Vagina (tissue), 2 donors: ENCODE results near the gene CADM4. TPM values are rescaled to one million over a fixed set of nuclear protein-coding genes. Genes with fewer than 3 reads are reported as not detected.

Experiments used
- DNase-seq, 2 donors: peaks; one replicate each; pipeline ENCODE4 v3.0.0-alpha.2; 2017; ENCODE audit errors: extremely low spot score in 2 of 2
- H3K27ac ChIP-seq: fragments of 200-600 bp; sonication (generic); one replicate; pipeline ENCODE4 v1.5.1; 2019
- H3K27me3 ChIP-seq: fragments of 200-600 bp; sonication (generic); one replicate; pipeline ENCODE4 v1.5.1; 2019
- H3K36me3 ChIP-seq, 2 donors: fragments of 200-600 bp; sonication (generic); one replicate each; pipeline ENCODE4 v1.5.1; 2017 to 2019
- H3K4me1 ChIP-seq: fragments of 200-600 bp; sonication (generic); one replicate; pipeline ENCODE4 v1.5.1; 2019
- H3K4me3 ChIP-seq, 2 donors: fragments of 200-600 bp; sonication (generic); 1 replicate in 1 of 2; 2 replicates in 1 of 2; pipeline ENCODE4 v1.5.1; 2016 to 2019
- H3K9me3 ChIP-seq: fragments of 200-600 bp; sonication (generic); one replicate; pipeline ENCODE4 v1.5.1; 2019
- POLR2A ChIP-seq, 2 donors: fragments of 450-650 bp; IDR thresholded peaks; one replicate each; pipeline ENCODE4 v1.6.1; 2017; ENCODE audit warnings: antibody characterized with exemption in 2 of 2, mild to moderate bottlenecking in 2 of 2, moderate library complexity in 2 of 2
- POLR2AphosphoS5 ChIP-seq, 2 donors: sonication (generic); formaldehyde crosslinking; IDR thresholded peaks; one replicate each; pipeline ENCODE4 v1.9.0; 2017; ENCODE audit warnings: antibody characterized with exemption in 2 of 2, mild to moderate bottlenecking in 2 of 2, low read depth in 1 of 2; ENCODE audit not compliant: insufficient read depth in 1 of 2
- intact Hi-C: fragments of 100-400 bp; cut with DNase I; formaldehyde crosslinking; loops from one replicate; pipeline ENCODE4 v1.15.1; 2023
- total RNA-seq: library from RNA; depleted of rRNA; stranded (reverse); fragments of >200 nt; gene quantifications from one replicate; pipeline ENCODE4 v1.2.3, GENCODE V29; 2016
- TF ChIP-seq, protein P1 (sequence below), 3 experiments: fragments of 450-650 bp in 2 of 3; fragments of 200-600 bp in 1 of 3; sonication (generic) in 1 of 3; IDR thresholded peaks; one replicate each; pipeline ENCODE4 v1.5.1; 2017 to 2019; ENCODE audit warnings: antibody characterized with exemption in 3 of 3, mild to moderate bottlenecking in 2 of 3, moderate library complexity in 2 of 3

The CADM4 gene
- total RNA-seq, 1 donor from 2014 or later = 4.7 TPM

- H3K27ac ChIP-seq = no peak overlapping the region
- H3K27me3 ChIP-seq = no peaks in the 10 kb centered on the region
- no peak overlapping the region for H3K4me3 ChIP-seq
- no peaks in the 10 kb centered on the region for H3K36me3 ChIP-seq
- peaks cover 14% of the 10 kb centered on the region for H3K4me1 ChIP-seq
- no peak for TF ChIP-seq POLR2A (IDR thresholded peaks at IDR 0.05)
- TF ChIP-seq, protein P1, sequence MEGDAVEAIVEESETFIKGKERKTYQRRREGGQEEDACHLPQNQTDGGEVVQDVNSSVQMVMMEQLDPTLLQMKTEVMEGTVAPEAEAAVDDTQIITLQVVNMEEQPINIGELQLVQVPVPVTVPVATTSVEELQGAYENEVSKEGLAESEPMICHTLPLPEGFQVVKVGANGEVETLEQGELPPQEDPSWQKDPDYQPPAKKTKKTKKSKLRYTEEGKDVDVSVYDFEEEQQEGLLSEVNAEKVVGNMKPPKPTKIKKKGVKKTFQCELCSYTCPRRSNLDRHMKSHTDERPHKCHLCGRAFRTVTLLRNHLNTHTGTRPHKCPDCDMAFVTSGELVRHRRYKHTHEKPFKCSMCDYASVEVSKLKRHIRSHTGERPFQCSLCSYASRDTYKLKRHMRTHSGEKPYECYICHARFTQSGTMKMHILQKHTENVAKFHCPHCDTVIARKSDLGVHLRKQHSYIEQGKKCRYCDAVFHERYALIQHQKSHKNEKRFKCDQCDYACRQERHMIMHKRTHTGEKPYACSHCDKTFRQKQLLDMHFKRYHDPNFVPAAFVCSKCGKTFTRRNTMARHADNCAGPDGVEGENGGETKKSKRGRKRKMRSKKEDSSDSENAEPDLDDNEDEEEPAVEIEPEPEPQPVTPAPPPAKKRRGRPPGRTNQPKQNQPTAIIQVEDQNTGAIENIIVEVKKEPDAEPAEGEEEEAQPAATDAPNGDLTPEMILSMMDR (IDR thresholded peaks at IDR 0.05) = no peak
- TF ChIP-seq POLR2AphosphoS5 (IDR thresholded peaks at IDR 0.05; ENCODE audit: insufficient read depth in 1 of 2, low read depth in 1 of 2) = no peak
- no peaks in the 10 kb centered on the region for H3K9me3 ChIP-seq
- intact Hi-C loops = no loop called here
- DNase-seq = no peak
Measured at GRCh38 chr19:43634506-43634871, 5.2 kb downstream of the CADM4 start.

DNA sequence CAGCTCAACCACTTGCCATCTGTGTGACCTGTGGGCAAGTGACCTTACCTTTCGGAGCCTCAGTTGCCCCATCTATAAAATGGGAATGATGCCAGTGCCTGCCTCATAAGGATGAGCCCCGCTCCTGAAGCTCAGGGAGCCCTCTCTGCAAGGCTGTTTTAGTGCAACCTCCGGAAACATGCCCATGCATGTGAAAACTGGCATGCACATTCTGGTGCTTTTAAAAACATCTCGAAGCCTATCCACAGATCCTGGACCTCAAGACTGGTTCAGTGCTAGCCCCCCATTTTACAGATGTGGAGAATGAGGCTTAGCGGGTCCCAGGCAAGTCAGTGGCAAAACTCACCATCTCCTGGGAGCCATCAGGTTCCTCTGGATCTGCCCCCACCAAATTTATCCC, 5.6 kb downstream of the CADM4 start:
- DNase-seq = no peak
- peaks cover 14% of the 10 kb centered on the region for H3K4me1 ChIP-seq
- H3K9me3 ChIP-seq = no peaks in the 10 kb centered on the region
- H3K27me3 ChIP-seq = no peaks in the 10 kb centered on the region
- TF ChIP-seq, protein P1 (IDR thresholded peaks at IDR 0.05) = no peak
- TF ChIP-seq POLR2A (IDR thresholded peaks at IDR 0.05) (no peak), POLR2AphosphoS5 (IDR thresholded peaks at IDR 0.05; ENCODE audit: insufficient read depth in 1 of 2, low read depth in 1 of 2) (no peak)
- H3K27ac ChIP-seq = no peak overlapping the region
- H3K36me3 ChIP-seq = no peaks in the 10 kb centered on the region
- H3K4me3 ChIP-seq = no peak overlapping the region
- intact Hi-C loops = no loop called here

DNA sequence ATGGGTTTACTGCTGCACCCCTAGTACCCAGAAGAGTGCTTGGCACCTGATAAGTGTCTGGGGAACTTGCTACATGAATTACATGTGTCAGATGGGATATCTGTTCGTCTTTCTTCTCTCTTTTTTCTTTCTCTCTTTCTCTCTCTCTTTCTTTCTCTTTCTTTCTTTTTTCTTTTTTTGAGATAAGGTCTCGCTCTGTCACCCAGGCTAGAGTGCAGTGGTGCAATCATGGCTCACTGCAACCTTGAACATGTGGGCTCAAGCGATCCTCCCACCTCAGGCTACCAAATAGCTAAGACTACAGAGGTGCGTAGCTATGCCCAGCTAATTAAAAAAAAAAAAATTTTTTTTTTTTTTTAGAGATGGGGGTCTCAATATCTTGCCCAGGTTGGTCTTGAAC, 6.1 kb downstream of the CADM4 start:
- Histone ChIP-seq H3K27ac (no peak overlapping the region), H3K36me3 (no peaks in the 10 kb centered on the region), H3K4me3 (no peak overlapping the region), H3K9me3 (no peaks in the 10 kb centered on the region), H3K27me3 (no peaks in the 10 kb centered on the region), H3K4me1 (peaks cover 14% of the 10 kb centered on the region)
- no peak for TF ChIP-seq POLR2A (IDR thresholded peaks at IDR 0.05)
- TF ChIP-seq, protein P1 (IDR thresholded peaks at IDR 0.05) = no peak
- no peak for DNase-seq
- intact Hi-C loops = no loop called here

DNA sequence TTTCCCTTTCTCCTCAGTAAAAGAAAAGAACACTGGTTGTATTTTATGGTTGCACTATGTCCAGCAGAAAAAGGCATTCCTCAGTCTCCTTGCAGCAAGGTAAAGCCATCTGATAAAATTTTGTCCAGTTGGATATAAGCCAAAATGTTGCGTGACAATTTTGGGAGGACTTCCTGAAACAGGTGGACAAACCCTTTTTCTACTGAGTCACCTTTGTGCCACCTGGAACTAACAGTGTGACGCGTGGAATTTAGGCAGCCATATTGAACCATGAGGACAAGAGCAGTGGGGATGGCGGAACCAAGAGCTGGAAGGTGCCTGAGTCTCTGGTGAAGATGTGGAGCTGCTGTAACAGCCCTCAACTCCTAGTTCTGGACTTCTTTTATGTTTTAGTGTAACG, 8.2 kb downstream of the CADM4 start:
- Histone ChIP-seq H3K9me3 (no peaks in the 10 kb centered on the region), H3K4me3 (no peak overlapping the region), H3K4me1 (peaks cover 14% of the 10 kb centered on the region), H3K36me3 (no peaks in the 10 kb centered on the region), H3K27me3 (no peaks in the 10 kb centered on the region), H3K27ac (no peak overlapping the region)
- TF ChIP-seq, protein P1 (IDR thresholded peaks at IDR 0.05) = no peak
- no peak for TF ChIP-seq POLR2AphosphoS5 (IDR thresholded peaks at IDR 0.05; ENCODE audit: insufficient read depth in 1 of 2, low read depth in 1 of 2)
- no peak for TF ChIP-seq POLR2A (IDR thresholded peaks at IDR 0.05)
- no peak for DNase-seq
- intact Hi-C loops = no loop called here

- no peak for DNase-seq
- Histone ChIP-seq H3K4me3 (no peak overlapping the region), H3K27ac (no peak overlapping the region), H3K4me1 (no peaks in the 10 kb centered on the region), H3K9me3 (no peaks in the 10 kb centered on the region), H3K27me3 (no peaks in the 10 kb centered on the region), H3K36me3 (no peaks in the 10 kb centered on the region)
- TF ChIP-seq POLR2AphosphoS5 (IDR thresholded peaks at IDR 0.05; ENCODE audit: insufficient read depth in 1 of 2, low read depth in 1 of 2) = no peak
- TF ChIP-seq, protein P1 (IDR thresholded peaks at IDR 0.05) = no peak
- no peak for TF ChIP-seq POLR2A (IDR thresholded peaks at IDR 0.05)
- intact Hi-C loops = no loop called here
Measured at GRCh38 chr19:43628646-43629326, 10.9 kb downstream of the CADM4 start.
